HepG2 (cell line): Measurements from ENCODE around the gene COG1. TPM values are rescaled to one million over a fixed set of nuclear protein-coding genes. Genes with fewer than 3 reads are reported as not detected.

Source experiments
- ATF7-NPFF ChIP-seq: sonication (generic); formaldehyde crosslinking; IDR thresholded peaks from 2 replicates; pipeline ENCODE4 v1.8.1; 2023; ENCODE audit warnings: mild to moderate bottlenecking, low read depth, missing genetic modification reagents, moderate library complexity
- FOXK2 ChIP-seq: fragments of 450-650 bp; IDR thresholded peaks from 2 replicates; pipeline ENCODE4 v1.6.1; 2016
- FOXM1 ChIP-seq: sonication (generic); formaldehyde crosslinking; IDR thresholded peaks from 2 replicates; pipeline ENCODE4 v1.5.0; 2020; ENCODE audit warnings: missing genetic modification reagents
- PHF5A ChIP-seq: IDR thresholded peaks from one replicate; pipeline ENCODE4 v1.6.1; 2018; ENCODE audit warnings: low read depth, missing genetic modification reagents; ENCODE audit not compliant: unreplicated experiment
- RFX1 ChIP-seq: fragments of 450-650 bp; IDR thresholded peaks from 2 replicates; pipeline ENCODE4 v1.6.1; 2017
- SALL2 ChIP-seq: sonication (generic); formaldehyde crosslinking; IDR thresholded peaks from 2 replicates; pipeline ENCODE4 v1.8.1; 2023; ENCODE audit warnings: mild to moderate bottlenecking, missing genetic modification reagents, inconsistent platforms
- TMF1 ChIP-seq: sonication (generic); formaldehyde crosslinking; IDR thresholded peaks from 2 replicates; pipeline ENCODE4 v1.8.1; 2022; ENCODE audit warnings: low read depth, missing genetic modification reagents
- ZFAT ChIP-seq: sonication (generic); formaldehyde crosslinking; conservative IDR thresholded peaks from 2 replicates; pipeline ENCODE4 v1.8.1; 2023; ENCODE audit warnings: missing genetic modification reagents, inconsistent platforms
- ZNF329 ChIP-seq: sonication (generic); formaldehyde crosslinking; IDR thresholded peaks from 2 replicates; pipeline ENCODE4 v1.9.0; 2021; ENCODE audit warnings: low read depth, mild to moderate bottlenecking, missing genetic modification reagents
- ZNF441 ChIP-seq: sonication (generic); formaldehyde crosslinking; IDR thresholded peaks from 2 replicates; pipeline ENCODE4 v1.7.0; 2021; ENCODE audit warnings: missing genetic modification reagents, borderline replicate concordance
- polyA plus RNA-seq, 8 experiments: library from polyadenylated mRNA; depleted of rRNA in 3 of 8; stranded (reverse) in 7 of 8; unstranded in 1 of 8; fragments of >200 nt; fragmentation: Illumina TruSeq in 4 of 8; extraction: Trizol in 4 of 8; gene quantifications; 2 replicates each; pipeline versions ENCODE4 v1.2.1 to v1.2.3, GENCODE V29; 2011 to 2016; ENCODE audit warnings: low read depth in 4 of 8, missing spikeins in 1 of 8, mixed read lengths in 1 of 8; ENCODE audit not compliant: insufficient read depth in 1 of 8
- total RNA-seq, 5 experiments: library from RNA; depleted of rRNA; stranded (reverse); fragments of >200 nt; fragmentation: Illumina TruSeq; extraction: Trizol; gene quantifications; 2 replicates each; pipeline ENCODE4 v1.2.3, GENCODE V29; 2016; ENCODE audit warnings: low read depth in 1 of 5
- TF ChIP-seq, protein P1 (sequence below), 2 experiments: sonication (generic) in 1 of 2; formaldehyde crosslinking in 1 of 2; IDR thresholded peaks; 2 replicates each; pipeline versions ENCODE4 v1.4.0 to v1.6.1; 2016 to 2020; ENCODE audit warnings: borderline replicate concordance in 1 of 2, low read depth in 1 of 2, mild to moderate bottlenecking in 1 of 2, missing genetic modification reagents in 1 of 2
- TF ChIP-seq, protein P2 (sequence below): sonication (generic); formaldehyde crosslinking; IDR thresholded peaks from 2 replicates; pipeline ENCODE4 v1.4.0; 2020; ENCODE audit warnings: missing genetic modification reagents; ENCODE audit errors: not compliant biosample characterization
- TF ChIP-seq, protein P3 (sequence below): sonication (generic); formaldehyde crosslinking; IDR thresholded peaks from 2 replicates; pipeline ENCODE4 v1.5.0; 2020; ENCODE audit warnings: missing genetic modification reagents
- TF ChIP-seq, protein P4 (sequence below): conservative IDR thresholded peaks from 2 replicates; pipeline ENCODE4 v1.6.1; 2018; ENCODE audit warnings: missing genetic modification reagents
- TF ChIP-seq, protein P5 (sequence below): sonication (generic); formaldehyde crosslinking; IDR thresholded peaks from 2 replicates; pipeline ENCODE4 v1.4.0; 2020; ENCODE audit warnings: missing genetic modification reagents, borderline replicate concordance
- TF ChIP-seq, protein P6 (sequence below): sonication (generic); formaldehyde crosslinking; IDR thresholded peaks from 2 replicates; pipeline ENCODE4 v1.5.0; 2020; ENCODE audit warnings: missing genetic modification reagents
- TF ChIP-seq, protein P7 (sequence below), 2 experiments: sonication (generic) in 1 of 2; formaldehyde crosslinking in 1 of 2; IDR thresholded peaks; 2 replicates each; pipeline versions ENCODE4 v1.4.0 to v1.6.1; 2018 to 2020; ENCODE audit warnings: missing genetic modification reagents in 2 of 2, borderline replicate concordance in 1 of 2, low read depth in 1 of 2, mild to moderate bottlenecking in 1 of 2, missing biosample characterization in 1 of 2

COG1 gene
- total and polyA plus RNA-seq, 2 of the 13 experiments (the other 11 are each of a cell fraction or from before 2014, with no cell fraction given) = 36.6 to 39.7 TPM

DNA sequence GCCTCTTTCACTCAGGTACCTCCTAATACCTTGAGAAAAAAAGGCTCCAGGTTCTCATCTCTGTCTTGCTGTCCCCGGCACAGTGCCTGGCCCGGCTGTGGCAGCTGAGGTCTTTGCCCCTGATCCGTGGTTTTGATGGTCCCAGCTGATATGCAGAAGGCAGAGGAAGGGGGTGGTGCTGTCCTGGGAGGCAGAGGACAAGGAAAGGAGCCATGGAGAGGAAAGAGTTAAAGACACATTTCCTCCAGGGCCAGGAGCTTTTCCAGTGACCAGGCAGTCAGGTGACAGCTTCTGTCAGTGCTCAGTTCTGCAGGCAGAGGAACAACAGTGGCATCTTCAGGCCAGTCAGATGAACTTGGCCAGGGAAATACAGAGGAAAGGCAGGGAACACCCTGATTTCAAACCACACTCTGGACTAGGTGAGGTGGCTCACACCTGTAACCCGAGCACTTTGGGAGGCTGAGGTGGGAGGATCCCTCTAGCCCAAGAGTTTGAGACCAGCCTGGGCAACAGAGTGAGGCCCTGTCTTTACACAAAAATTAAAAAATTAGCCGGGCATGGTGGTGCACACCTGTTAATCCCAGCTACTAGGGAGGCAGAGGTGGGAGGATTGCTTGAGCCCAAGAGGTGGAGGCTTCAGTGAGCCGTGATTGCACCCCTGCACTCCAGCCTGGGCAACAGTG lies 3.3 kb upstream of the COG1 start (continued):
- TF ChIP-seq SALL2 = peak; percentile 56; the same call in 1 of the 2 replicates
- TF ChIP-seq, protein P1, sequence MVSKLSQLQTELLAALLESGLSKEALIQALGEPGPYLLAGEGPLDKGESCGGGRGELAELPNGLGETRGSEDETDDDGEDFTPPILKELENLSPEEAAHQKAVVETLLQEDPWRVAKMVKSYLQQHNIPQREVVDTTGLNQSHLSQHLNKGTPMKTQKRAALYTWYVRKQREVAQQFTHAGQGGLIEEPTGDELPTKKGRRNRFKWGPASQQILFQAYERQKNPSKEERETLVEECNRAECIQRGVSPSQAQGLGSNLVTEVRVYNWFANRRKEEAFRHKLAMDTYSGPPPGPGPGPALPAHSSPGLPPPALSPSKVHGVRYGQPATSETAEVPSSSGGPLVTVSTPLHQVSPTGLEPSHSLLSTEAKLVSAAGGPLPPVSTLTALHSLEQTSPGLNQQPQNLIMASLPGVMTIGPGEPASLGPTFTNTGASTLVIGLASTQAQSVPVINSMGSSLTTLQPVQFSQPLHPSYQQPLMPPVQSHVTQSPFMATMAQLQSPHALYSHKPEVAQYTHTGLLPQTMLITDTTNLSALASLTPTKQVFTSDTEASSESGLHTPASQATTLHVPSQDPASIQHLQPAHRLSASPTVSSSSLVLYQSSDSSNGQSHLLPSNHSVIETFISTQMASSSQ (IDR thresholded peaks at IDR 0.05; ENCODE audit: low read depth) = no peak
- TF ChIP-seq, protein P1 (CRISPR knock-in tag; IDR thresholded peaks at IDR 0.05; ENCODE audit: borderline replicate concordance) = peak; percentile 41; the same call in 1 of the 2 replicates
- TF ChIP-seq FOXM1 = no peak
- no peak for TF ChIP-seq FOXK2
- TF ChIP-seq, protein P2, sequence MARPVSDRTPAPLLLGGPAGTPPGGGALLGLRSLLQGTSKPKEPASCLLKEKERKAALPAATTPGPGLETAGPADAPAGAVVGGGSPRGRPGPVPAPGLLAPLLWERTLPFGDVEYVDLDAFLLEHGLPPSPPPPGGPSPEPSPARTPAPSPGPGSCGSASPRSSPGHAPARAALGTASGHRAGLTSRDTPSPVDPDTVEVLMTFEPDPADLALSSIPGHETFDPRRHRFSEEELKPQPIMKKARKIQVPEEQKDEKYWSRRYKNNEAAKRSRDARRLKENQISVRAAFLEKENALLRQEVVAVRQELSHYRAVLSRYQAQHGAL (CRISPR knock-in tag) = no peak
- TF ChIP-seq ZFAT = no peak
- TF ChIP-seq, protein P3, sequence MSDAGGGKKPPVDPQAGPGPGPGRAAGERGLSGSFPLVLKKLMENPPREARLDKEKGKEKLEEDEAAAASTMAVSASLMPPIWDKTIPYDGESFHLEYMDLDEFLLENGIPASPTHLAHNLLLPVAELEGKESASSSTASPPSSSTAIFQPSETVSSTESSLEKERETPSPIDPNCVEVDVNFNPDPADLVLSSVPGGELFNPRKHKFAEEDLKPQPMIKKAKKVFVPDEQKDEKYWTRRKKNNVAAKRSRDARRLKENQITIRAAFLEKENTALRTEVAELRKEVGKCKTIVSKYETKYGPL = no peak
- no peak for TF ChIP-seq PHF5A
- TF ChIP-seq, protein P4, sequence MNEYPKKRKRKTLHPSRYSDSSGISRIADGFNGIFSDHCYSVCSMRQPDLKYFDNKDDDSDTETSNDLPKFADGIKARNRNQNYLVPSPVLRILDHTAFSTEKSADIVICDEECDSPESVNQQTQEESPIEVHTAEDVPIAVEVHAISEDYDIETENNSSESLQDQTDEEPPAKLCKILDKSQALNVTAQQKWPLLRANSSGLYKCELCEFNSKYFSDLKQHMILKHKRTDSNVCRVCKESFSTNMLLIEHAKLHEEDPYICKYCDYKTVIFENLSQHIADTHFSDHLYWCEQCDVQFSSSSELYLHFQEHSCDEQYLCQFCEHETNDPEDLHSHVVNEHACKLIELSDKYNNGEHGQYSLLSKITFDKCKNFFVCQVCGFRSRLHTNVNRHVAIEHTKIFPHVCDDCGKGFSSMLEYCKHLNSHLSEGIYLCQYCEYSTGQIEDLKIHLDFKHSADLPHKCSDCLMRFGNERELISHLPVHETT (CRISPR knock-in tag) = no peak
- TF ChIP-seq, protein P5, sequence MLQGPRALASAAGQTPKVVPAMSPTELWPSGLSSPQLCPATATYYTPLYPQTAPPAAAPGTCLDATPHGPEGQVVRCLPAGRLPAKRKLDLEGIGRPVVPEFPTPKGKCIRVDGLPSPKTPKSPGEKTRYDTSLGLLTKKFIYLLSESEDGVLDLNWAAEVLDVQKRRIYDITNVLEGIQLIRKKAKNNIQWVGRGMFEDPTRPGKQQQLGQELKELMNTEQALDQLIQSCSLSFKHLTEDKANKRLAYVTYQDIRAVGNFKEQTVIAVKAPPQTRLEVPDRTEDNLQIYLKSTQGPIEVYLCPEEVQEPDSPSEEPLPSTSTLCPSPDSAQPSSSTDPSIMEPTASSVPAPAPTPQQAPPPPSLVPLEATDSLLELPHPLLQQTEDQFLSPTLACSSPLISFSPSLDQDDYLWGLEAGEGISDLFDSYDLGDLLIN = no peak
- TF ChIP-seq, protein P6, sequence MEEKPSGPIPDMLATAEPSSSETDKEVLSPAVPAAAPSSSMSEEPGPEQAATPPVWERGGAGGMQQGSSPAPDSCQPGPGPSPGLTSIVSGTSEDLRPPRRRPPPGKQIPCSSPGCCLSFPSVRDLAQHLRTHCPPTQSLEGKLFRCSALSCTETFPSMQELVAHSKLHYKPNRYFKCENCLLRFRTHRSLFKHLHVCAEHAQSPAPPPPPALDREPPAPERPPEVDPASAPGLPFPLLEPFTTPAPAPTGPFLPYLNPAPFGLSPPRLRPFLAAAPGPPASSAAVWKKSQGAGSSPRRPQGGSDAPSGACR = no peak
- no peak for TF ChIP-seq ATF7-NPFF (CRISPR knock-in tag)
- TF ChIP-seq, protein P7, sequence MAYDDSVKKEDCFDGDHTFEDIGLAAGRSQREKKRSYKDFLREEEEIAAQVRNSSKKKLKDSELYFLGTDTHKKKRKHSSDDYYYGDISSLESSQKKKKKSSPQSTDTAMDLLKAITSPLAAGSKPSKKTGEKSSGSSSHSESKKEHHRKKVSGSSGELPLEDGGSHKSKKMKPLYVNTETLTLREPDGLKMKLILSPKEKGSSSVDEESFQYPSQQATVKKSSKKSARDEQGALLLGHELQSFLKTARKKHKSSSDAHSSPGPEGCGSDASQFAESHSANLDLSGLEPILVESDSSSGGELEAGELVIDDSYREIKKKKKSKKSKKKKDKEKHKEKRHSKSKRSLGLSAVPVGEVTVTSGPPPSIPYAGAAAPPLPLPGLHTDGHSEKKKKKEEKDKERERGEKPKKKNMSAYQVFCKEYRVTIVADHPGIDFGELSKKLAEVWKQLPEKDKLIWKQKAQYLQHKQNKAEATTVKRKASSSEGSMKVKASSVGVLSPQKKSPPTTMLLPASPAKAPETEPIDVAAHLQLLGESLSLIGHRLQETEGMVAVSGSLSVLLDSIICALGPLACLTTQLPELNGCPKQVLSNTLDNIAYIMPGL (CRISPR knock-in tag; IDR thresholded peaks at IDR 0.05; ENCODE audit: borderline replicate concordance in 1 of 2, low read depth in 1 of 2) = peak; percentile 73 to 76; a peak in 3 of 4 replicates
- TF ChIP-seq ZNF441 (CRISPR knock-in tag) = no peak
- no peak for TF ChIP-seq RFX1
- TF ChIP-seq ZNF329 (CRISPR knock-in tag) = peak; percentile 58; the same call in 1 of the 2 replicates
- TF ChIP-seq TMF1 (CRISPR knock-in tag) = no peak
